ENCODE measurements around the gene COL13A1.

DNA sequence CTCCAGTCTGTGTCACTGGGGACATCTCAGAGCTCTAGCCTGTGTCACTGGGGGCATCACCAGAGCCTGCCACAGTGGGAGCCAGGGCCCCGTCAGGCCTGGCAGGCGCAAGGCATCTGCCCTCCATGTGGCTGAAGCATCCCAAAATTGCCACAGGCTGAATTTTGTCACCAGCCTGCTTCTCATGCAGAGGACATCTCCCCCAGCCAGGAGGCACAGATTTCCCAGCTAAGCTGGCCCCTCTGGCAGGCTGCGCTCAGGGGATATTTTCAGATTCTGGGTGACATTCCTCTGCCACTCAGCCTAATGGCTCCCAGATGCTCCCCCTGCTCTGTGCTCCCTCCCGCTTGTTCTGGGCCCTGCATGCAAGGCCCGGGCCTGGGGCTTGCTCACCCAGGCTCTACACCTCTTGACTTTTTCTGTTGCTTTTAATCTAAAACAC, 64.6 kb downstream of the COL13A1 start:
- no peak for TF ChIP-seq POLR2A (IDR thresholded peaks at IDR 0.05)
- TF ChIP-seq, protein P1, sequence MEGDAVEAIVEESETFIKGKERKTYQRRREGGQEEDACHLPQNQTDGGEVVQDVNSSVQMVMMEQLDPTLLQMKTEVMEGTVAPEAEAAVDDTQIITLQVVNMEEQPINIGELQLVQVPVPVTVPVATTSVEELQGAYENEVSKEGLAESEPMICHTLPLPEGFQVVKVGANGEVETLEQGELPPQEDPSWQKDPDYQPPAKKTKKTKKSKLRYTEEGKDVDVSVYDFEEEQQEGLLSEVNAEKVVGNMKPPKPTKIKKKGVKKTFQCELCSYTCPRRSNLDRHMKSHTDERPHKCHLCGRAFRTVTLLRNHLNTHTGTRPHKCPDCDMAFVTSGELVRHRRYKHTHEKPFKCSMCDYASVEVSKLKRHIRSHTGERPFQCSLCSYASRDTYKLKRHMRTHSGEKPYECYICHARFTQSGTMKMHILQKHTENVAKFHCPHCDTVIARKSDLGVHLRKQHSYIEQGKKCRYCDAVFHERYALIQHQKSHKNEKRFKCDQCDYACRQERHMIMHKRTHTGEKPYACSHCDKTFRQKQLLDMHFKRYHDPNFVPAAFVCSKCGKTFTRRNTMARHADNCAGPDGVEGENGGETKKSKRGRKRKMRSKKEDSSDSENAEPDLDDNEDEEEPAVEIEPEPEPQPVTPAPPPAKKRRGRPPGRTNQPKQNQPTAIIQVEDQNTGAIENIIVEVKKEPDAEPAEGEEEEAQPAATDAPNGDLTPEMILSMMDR (IDR thresholded peaks at IDR 0.05) = no peak
